HG02973 (cell line): ENCODE results near the gene ECE1.

Experiments used
- ATAC-seq: cut with Tn5 transposase; IDR thresholded peaks from one replicate; pipeline ENCODE4 v1.9.1; 2021; ENCODE audit warnings: moderate library complexity; ENCODE audit not compliant: unreplicated experiment

ECE1 gene

DNA sequence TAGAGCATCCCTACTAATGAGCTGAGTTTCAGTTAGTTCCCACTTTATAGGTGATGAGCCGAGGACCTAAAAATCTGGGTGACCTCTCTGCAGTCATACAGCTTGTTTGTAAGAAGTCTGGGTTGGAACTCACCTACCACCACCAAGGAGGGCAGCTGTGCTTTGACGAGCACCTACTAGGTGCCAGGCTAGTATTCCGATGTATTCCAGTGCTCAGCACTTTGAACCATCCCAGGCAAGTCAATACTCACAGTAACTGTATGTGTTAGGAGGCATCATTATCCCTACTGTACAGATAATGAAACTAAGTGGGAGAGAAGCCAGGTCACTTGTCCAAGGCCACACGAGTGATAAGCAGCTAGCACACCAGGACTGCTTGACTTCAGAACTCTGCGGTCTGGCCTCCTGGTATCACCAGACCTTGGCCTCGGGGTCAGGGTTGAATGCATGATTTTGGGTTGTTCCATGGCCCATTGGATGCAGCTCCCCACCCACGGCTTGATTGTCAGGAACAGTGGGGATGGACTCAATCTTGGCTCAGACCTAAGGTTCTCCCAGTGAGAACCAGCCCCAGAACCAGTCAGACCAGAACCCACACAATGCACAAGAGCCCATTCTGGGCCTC is 20.7 kb downstream of the ECE1 start:
- no peak for ATAC-seq

DNA sequence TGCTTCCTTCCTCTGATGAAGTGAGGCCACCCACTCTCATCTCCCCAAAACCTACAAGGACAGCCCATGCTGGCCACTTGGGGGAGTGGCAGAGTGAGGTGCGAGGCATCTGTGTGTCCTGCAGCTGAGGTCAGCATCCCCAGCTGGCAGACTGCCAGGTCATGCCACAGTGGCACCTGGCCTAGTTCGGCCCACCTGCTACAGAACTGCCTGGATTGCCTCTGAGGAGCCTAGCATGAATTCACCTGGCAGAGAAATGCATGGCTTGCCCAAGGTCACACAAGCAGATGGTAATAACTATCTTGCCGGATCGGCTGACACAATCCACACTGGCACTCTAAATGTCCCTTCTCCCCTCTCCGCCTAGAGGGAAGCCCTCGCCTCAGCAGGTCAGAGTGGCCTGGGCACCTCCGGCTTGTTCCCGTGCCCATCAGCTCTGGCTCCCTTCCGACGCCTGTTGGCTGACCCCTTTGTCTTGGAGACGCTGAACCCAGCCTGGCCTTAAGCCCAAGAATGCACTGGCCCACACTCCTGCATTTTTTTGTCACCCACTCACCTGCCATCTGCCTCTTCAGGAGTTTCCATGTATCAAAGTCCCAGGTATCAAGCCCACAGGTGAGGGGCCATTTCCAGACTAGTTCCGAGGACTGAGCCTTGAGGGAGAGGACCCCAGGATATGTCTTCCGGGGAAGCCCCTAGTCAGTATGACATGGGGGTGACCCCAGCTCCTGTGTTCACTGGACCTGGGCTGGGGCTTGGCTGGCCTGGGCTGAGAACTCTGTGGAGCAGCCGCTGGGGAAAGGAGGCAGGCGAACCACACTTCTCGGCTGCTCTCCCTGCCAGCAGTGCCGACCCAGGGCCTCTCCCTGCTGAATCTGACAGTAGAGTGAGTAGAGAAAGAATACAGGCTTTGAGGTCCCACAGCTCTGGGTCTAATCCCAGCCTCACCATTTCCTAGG is 21.7 kb downstream of the ECE1 start:
- ATAC-seq, result no peak

DNA sequence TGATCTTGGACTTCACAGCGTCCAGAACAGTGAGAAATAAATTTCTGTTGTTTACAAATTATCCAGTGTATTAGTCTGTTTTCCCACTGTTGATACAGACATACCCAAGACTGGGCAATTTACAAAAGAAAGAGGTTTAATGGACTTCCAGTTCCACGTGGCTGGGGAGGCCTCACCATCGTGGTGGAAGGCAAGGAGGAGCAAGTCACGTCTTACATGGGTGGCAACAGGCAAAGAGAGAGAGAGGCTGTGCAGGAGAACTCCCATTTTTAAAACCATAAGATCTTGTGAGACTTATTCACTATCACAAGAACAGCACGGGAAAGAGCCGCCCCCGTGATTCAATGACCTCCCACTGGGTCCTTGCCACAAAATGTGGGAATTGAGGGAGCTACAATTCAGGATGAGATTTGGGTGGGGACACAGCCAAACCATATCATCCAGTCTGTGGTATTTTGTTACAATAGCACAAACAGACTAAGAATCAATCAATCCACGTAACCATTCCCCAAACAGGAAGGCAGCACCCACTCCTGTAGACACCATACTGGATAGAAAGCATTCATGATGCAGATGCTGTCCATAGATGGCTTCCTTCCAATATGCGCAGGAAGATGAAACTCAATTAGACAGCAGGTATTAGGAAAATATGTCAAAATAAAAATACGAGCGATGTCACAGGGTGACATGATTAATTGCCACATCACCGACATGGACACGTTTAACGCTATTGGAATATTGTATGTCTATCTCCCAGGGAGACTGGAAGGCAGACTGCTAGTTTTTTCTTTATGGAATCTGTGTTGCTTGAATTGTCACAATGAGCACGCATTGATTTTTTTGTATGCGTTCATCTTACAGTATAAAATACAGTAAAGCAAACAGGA is 22.8 kb downstream of the ECE1 start:
- ATAC-seq, result no peak

DNA sequence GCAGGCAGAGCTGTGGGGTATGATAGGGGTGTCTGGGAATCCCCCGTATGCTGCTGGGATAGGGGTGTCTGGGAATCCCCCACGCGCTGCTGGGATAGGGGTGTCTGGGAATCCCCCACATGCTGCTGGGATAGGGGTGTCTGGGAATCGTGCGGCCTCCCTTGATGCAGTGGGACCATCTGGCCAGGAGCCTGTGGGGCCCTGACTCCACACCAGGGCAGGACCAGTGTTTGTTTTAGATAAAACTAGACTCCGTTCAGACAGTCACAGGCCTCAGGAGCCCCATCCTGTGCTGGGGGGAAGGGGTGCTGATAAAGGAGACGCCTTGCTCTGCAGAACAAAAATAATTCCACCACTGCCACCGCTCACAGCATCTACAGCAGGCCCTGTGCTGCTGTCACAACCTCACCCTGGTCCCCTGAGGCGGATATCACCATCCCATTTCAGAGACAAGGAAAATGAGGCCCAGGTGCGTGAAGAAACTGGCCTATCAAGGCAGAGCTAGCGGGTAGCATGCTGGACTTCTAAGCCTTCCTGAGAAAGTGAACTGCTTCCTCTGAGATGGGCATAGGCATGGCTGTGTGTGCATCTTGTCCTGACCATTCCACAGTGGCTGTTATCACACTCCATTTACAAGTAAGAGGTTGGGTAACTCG is 24.0 kb downstream of the ECE1 start:
- ATAC-seq, result no peak

DNA sequence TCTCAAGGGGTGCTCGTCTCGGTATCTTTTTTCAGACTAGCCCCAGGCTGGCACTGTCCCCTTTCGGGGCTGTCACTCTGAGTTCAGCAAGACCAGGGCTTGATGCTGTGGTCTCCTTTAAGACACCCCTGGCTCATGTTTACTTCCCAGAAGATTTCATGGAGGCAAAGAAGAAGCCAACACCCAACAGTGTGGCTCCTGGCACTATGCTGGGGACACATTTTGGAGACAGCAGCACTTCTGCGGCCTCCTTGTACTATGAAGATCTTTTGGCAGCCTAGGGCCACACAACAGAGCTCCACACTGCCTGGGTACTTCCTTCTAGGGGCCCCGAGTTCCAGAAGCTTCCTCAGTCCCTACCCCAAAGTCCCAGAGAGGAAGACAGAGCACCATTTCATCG is 24.6 kb downstream of the ECE1 start:
- no peak for ATAC-seq

DNA sequence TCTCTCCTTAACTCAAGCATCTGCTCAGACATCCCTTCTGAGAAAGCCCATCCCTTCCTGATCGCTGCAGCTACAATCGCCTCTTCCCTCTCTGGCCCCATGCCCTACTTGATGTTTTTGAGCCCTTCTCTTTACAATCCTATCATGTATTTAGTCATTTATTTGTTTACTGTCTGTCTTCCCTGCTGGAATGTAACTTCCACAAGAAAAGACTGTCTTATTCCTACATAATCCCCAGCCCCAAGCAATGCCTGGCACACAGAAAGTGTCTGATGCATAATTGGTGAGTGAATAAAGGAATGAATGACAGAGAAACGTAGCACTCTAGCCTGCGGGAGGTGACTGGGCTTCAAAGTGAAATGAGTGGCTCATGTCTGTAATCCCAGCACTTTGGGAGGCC is 25.4 kb downstream of the ECE1 start:
- no peak for ATAC-seq

DNA sequence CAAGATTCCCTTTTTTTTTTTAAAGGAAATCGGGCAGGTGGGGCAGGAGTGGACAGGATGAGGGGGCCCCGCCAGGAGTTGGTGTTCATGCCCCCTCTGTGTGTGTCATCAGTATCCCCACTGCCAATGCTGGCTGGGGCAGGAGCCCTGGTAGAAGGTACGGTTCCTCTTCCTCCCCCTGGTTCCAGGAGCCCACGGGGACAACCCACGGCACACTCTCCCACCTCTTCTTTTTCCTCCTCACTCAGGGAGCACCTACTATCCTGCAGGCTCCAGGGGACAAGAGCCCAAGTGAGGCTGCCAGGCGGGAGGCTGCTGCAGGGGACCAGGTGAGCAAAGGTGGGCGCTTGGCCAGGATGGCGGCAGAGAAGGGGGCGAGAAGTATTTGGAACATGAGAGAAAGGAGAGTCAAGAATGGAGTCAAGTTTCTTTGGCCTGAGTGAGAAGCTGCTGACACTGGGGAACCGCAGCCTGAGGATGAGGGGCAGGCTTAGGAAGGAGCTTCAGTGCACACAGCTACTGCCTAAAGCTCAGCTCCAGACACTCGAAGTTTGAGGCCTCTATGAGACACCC is 26.5 kb downstream of the ECE1 start:
- no peak for ATAC-seq

DNA sequence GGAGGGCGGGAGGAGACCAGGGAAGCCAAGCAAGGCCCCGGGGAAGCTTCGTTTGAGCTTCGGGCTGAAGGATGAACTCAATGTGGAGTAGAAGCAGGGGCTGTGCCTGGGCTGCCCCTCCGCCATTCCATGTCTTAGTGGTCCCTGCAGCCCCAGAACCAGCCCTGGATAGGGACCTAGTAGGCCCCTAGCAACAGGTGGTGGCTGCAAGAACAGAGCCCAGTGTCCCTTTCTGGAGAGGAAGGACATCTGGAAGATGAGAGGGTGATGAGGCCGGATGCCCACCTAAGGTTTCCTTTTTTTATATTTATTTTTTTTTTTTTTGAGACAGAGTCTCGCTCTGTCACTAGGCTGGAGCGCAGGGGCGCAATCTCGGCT is 27.2 kb downstream of the ECE1 start:
- no peak for ATAC-seq

DNA sequence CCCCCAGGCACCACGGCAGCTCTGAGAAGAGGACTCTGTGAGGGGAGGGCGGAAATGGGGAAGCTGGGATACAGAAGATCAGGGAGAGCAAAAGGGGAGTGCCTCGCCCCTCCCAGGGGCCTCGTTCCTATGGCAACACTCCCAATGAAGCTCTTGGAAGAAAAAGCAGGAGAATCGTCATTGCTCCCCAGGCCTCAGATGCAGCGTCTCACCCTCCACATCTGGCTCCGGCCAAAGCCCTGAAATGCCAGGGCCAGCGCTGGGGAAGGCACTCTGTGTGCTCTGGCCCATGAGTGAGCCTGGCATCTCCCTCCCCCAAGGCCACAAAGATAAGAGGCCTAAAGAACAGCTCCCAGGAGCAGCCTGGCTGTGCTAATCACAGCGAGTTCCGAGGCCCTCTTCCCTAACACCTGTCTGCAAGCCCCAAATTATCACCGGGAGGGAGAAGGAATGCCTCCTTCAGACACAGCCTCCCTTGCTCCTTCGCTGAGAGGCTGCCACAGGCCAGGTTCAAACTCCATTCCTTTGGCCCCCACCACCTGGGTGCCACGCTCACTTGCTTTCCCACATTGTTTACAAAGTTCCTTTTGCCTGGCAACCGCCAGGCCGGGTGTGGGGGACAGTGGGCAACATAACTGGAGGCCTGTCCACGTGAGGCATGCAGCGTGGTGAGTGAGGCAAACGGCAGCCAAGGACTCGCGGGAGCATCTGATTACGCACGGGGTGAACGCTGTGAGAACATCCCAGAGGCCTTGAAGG is 27.8 kb downstream of the ECE1 start:
- no peak for ATAC-seq

DNA sequence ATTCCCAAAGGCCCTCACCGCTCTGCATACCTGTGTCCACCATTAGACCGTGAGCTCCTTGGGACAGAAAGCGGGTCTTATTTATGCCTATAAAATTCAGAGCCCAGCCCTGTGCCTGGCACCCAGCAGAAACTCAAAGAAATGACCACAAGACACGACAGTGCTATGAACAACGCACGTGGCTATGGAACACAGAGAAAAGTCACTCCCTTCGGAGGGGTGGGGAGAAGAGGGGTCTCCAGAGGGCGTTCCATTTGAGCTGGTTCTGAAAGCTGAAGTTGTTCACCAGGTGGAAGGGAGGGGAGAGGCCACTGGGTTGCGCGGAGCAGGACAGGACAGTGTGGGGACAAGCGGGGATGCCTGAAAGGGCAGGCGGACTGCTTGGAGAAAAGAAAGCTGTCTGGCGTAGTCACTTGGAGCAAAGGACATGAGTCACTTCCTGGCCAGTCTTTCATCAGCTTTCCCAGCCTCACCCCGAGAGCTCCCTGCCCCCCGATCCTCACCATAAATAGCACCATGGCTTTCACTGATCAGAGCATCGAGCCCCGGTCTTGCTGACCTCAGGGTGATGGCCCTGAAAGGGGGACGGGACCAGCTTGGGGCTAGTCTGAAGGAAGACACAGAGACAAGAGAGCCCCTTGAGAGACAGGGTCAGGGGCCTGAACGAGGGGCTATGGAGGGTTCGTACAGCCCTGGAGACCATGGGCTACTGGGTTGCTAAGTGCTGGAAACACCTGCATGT is 28.5 kb downstream of the ECE1 start:
- no peak for ATAC-seq

DNA sequence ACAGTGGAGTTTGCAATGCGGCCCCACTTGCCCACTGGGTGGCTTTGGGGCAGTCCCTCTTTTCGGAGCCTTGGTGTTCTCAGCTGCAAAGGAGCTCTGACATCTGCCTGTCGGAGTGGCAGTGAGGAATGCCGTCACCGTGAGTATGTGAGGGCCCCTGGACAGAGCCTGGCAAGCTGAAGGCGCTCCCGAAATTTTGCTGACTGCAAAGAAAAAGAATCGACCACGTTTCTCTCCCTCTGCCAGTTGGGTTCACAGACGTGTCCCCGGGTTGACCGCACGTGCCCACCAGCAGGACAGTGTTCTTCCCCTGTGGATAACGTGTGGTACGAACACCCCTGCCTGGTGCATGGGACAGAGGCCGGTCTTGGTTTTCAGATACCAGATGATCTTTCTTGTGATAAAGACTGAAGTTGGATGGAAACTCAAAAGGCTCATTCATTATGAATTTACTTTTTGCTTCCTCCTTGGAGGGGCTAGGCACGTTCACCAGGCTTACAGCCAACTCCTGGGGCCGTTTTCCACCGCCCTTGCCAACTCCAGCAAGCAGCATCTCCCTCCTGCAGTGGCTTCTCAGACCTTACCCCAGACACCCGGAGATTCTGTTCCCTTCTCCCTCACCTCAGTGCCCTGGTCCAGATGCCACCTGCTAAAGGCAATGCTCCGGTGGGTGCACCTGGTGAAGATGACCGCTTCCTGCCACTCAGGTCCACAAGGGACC is 29.7 kb downstream of the ECE1 start:
- ATAC-seq, result no peak

DNA sequence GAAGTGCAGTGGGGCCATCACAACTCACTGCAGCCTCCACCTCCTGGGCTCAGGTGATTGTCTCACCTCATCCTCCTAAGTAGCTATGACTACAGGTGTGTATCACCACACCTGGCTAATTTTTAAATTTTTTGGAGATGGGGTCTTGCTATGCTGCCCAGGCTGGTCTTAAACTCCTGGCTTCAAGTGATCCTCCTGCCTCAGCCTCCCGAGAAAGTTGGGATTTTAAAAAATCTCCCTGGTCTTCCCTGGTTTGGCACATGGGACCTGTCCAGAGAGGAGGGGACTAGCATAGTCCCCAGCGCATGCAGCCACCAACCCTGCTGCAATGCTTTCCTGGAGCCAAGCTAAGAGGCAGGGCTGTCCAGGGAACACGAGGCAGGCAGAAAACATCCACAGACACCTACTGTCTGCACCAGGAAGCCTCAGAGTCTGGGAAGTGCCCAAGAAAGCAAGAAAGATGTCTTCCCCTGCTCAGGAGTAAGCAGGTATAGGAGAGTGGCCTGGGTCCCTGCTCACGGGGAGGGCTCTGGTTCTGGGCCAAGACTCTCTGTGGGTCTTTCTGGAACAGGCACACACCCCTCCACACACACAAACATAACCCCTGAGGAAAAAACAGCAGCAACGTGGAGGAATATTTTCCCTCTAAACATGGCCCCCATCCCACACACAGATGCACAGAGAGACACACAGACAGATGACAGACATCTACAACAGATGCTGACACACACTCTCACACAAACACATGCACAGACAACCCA is 30.8 kb downstream of the ECE1 start:
- ATAC-seq, result no peak

DNA sequence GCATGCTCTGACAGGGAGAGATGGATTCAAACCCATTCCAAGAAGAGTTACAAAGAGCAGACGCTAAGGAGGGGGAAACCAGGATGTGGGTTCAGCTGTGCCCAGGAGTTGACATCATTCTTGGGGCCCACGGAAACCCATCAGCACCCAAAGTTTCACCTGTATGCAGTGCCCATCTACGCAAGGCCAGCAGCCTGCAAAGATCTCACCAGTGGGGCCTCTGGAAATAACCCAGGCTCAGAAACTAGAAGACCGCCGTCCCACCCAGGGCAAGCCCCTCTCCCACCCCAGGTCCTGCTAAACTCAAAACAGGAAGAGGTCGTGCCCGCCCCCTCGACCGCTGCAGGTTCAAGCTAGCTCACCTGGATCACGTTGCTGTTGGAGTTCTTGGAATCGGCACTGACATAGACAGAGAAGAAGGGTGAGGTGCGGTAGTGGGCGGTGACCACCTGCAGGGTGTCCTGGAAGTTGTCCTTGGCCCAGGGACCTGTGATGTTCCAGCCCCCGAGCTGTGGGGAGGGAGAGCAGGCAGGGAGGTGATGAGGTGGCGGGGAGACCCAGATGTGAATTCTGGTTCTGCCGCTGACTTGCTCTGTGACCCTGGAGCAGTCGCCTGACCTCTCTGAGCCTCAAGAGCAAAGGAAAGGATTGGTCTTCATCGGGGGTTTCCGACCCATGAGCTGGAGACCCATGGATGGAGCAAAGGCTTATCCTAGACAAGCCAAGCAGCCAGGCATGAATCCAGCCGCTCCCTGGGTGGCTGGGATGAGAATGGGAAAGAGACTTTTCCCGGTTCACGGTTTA is 31.7 kb downstream of the ECE1 start:
- no peak for ATAC-seq

DNA sequence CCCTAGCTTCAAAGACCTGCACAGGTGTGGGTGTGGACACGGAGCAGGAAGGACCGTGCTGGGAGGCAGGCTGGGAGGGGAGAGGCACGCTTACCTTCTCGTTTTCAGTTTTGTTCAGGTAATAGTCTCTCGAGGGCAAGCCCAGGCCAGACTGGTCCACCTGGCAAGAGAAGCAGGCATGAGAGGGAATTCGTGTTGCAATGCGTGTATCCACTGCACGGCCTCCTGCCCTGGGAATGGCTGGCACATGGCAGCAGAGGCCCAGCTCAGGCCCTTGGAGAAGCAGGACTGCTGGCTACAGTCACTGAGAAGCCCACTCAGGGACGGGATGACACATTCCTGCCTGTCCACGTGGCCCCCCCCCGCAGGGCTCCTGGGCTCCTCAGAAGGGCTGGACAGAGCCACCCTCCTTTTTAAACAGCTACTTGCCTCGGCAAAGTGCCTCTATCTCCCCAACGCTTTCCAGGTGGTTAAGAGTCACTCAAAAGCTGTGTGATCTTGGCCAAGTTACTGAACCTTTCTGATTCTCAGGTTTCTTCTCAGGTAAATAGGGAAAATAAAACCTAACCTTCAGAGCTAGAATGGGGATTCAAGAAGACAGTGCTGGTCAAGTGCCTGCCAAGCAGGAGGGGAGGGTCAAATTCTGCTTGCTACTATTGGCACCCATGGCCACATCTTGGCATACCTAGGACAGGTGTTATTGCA is 32.7 kb downstream of the ECE1 start:
- ATAC-seq, result no peak

DNA sequence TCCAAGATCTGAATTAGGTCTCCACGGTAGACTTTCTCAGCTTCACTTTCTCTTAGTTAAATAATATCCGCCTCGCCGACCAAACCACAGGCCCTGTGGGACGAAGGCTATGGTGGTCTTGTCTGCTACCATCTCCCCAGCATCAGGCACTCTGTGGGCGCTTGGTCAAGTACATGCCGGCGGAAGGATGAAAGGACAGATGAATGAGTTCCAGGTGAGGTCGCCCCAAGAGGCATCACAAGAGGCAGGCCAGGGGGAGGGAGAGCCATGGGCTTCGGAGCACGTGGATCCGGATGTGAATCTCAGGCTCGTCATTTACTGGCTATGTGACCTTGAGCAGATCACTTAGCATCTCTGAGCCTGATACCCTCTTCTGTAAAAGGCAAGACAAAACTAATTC is 33.5 kb downstream of the ECE1 start:
- no peak for ATAC-seq

DNA sequence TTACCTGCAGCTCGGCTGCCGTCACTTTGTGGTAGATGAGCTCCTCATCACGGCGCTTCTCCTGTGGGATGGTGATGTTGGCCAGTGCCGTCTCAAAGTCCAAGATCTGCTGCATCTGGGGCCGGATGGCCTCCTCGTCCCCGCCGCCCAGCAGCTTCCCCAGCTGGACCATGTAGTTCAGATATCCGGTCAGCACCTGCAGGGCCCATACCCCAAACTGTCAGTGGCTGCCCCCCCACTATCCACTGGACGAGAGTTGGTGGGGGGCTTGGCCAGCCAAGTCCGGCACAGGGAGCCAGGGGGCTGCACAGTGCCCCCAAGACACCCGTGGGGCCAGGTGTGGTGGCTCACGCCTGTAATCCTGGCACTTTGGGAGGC is 34.3 kb downstream of the ECE1 start:
- ATAC-seq, result no peak
